ENCODE results near the gene COQ10A.

GRCh38 chr12:56297400-56297799 is 30.7 kb downstream of the COQ10A start:
- TF ChIP-seq, protein P1, sequence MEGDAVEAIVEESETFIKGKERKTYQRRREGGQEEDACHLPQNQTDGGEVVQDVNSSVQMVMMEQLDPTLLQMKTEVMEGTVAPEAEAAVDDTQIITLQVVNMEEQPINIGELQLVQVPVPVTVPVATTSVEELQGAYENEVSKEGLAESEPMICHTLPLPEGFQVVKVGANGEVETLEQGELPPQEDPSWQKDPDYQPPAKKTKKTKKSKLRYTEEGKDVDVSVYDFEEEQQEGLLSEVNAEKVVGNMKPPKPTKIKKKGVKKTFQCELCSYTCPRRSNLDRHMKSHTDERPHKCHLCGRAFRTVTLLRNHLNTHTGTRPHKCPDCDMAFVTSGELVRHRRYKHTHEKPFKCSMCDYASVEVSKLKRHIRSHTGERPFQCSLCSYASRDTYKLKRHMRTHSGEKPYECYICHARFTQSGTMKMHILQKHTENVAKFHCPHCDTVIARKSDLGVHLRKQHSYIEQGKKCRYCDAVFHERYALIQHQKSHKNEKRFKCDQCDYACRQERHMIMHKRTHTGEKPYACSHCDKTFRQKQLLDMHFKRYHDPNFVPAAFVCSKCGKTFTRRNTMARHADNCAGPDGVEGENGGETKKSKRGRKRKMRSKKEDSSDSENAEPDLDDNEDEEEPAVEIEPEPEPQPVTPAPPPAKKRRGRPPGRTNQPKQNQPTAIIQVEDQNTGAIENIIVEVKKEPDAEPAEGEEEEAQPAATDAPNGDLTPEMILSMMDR (IDR thresholded peaks at IDR 0.05) = no peak
- no peak for TF ChIP-seq POLR2A (IDR thresholded peaks at IDR 0.05)

Measured in testis (tissue), 2 donors.